T47D (cell line): ENCODE measurements around the gene ECHS1.

Experiments
- DNase-seq, 2 experiments: peaks; one replicate each; pipeline versions ENCODE4 v3.0.0 to v3.0.0-alpha.2; 2011 to 2012; ENCODE audit warnings: low read depth in 1 of 2, low spot score in 1 of 2
- JUND ChIP-seq: IDR thresholded peaks from 2 replicates; pipeline ENCODE4 v1.6.1; 2012; ENCODE audit warnings: low read depth
- in situ Hi-C: cut with HindIII; loops from 2 replicates; pipeline ENCODE4 v1.10.0; 2016; ENCODE audit warnings: low sequenced_read_pairs, low pct_unique_long_range_greater_than_20kb

Gene ECHS1

DNA sequence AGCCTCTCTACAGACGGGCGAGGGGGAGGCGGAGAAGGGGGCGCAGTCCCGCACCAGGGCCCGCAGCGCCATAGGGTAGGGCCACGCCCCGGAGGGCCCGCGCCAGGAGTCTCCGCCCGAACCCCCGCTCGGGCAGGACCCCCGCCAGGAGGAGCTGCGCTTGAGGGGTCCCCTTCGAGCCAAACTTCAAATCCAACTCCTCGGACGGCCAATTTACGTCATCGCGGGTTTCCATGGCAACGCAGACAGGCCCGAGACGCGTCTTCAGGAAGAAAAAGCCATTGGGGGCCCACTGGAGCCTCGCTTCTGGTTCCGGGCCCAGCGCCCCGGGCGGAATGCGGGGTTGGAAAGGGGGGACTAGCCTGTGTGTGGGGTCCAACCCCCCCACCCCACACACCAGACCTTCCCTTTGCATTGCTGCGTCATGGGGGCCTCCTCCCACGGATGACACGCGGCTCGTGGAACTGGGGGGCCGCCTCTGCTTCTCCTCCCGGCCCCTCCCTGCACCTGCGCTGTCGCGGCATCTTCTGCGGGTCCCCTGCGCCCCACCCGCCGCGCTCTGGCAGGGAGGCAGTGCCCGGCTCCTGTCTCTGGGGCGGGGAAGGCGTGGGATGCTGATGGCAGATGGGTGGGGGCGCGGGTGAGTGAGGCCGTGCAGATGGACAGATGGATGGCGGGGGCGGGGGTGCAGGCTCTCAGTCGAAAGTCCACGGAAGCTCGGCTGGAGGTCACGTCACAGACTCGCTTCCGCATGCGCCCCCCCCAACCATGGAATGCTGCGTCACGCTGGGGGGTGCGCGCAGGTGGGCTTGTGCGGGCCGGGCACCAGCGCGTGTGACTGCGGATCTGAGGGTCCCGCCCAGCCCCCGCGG lies 37.7 kb downstream of the ECHS1 start:
- no peak for DNase-seq
- in situ Hi-C loops: no loop called here
- TF ChIP-seq JUND: no peak

DNA sequence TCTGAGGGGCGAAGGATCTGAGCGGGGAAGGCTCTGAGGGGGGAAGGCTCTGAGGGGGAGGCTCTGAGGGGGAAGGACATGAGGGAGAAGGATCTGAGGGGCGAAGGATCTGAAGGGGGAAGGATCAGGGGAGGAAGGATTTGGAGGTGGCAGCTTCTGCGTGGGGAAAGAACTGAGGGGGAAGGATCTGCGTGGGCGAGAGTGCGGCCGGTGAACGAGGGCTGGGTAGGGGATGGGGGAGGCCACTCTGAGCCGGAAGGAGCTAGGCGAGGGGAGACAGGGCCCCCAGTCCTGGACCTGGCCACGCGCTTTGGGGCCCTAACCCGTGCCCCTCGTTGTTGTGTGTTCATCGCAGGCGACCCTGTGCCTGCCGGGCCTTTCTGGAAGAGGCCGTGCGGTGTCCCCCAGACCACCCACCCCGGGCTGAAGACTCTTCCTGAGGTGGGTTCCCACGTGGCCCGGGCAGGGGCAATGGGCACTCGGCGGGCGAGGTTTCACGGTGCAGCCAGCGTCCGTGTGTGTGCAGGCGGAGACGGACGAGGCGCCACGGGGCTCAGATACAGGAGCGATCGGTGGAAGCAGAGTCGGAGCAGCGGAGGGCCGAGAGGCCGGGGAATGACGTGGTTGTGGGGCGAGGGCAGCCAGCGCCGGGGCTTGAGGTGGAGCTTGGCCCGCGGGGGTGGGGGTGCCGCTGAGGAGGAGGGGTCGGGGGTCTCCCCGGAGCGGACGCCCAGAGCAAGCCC lies 38.5 kb downstream of the ECHS1 start:
- no peak for DNase-seq
- in situ Hi-C loops: no loop called here
- TF ChIP-seq JUND: no peak

DNA sequence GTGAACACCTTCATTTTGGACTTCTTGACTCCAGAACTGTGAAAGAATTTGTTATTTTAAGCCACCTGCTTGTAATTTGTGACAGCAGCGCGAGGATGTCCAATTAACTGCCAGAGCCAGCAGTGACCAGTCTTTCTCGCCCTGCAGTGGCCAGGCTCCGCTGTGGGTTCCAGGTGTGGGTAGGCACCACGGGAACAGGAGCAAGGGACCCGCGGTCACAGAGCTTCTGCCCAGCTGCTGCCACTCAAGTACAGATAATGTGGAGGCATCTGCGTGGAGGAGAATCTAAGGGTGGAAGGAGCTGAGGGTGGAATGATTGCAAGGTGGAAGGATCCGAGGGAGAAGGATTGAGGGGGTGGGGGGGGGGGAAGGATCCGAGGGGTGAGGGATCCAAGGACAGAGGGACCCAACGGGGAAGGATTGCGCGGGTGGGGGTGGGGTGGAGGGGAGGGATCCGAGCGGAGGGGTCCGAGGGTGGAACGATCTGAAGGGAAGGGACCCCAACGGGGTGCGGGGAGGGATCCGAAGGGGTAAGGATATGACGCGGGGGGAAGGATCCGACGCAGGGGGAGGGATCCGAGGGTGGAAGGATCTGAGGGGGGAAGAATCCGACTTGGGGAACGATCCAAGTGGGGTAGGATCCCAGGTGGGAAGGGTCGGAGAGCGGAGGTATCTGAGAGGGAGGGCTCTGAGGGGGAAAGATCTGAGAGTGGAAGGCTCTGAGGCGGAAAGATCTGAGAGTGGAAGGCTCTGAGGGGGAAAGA lies 40.0 kb downstream of the ECHS1 start:
- in situ Hi-C loops: no loop called here
- no peak for DNase-seq
- TF ChIP-seq JUND: no peak

DNA sequence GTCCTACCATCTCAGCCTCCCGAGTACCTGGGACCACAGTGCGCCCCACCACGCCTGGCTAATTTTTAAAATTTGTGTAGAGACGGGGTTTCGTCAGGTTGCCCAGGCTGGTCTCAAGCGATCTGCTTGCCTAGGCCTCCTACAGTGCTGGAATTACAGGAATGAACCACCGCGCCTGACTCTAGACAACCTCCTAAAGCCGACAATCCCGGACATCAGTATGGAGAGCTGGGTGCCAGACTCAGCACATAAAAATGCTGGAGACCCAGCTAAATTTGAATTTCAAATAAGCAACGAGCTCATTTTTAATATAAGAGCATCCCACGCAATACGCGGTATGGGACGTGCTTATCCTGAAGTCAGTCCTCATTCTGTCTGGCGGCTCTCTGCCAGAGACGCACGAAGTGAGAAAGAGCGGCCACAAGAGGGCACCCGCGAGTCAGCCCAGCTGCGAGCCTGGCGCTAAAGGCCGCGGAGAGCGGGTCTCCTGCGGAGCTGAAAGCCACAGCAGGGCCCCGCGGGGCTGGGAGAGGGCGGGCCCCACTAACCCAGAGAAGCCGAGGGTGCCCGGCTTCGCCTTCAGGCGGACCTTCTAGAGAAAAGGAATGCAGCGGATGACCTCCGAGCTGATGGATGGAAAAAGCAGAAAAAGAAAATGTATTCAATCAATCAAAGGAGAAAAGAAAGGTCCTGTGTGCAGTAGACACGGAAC lies 43.5 kb downstream of the ECHS1 start:
- no peak for TF ChIP-seq JUND
- DNase-seq: peak; percentile 84 to 92
- in situ Hi-C loops: no loop called here

DNA sequence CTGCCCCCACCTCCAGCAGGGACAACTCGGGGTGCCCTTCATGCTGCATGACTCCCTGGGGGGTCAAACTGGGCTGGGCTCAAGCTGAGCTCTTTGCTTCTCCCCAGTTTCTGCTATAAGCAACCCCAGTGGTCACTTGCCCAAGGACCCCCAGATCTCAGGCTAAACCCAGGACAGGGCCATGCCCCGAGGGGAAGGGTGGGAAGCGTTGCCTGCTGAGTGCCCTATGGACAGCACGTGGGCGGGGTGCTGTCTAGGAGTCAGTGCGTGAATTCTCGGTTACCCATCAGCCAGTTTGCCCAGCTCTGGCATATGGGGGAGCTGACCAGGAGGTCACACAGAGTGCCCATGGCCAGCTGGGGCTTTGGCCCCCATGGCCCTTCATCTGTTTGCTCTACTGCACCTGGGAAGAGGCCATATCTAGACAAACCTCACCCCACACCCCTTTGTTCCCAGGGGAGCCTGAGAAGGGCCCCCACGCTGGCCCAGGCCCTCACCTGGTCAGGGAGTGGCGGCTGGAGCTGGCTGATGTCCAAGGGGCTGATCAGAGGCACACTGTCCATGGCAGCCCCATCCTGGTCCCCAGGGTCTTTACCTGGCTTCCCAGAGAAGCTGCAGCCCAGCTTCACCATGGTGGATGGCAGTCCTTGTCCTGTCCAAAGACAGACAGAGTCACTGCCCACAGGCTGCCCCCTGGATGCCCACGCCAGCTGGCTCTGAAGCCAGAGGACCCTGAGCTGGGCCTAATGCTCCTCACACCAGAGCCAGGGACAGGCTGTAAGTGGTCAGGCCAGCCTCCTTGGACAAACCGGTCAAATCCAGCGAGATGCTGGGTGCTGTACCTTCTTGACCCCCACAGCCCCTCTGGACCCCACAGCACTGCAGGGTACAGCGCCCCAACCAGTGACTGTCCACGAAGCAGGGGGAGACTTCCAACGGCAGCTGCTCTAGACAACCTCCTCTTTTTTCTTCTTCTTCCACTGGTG lies 44.5 kb downstream of the ECHS1 start:
- TF ChIP-seq JUND: no peak
- in situ Hi-C loops: no loop called here
- no peak for DNase-seq

DNA sequence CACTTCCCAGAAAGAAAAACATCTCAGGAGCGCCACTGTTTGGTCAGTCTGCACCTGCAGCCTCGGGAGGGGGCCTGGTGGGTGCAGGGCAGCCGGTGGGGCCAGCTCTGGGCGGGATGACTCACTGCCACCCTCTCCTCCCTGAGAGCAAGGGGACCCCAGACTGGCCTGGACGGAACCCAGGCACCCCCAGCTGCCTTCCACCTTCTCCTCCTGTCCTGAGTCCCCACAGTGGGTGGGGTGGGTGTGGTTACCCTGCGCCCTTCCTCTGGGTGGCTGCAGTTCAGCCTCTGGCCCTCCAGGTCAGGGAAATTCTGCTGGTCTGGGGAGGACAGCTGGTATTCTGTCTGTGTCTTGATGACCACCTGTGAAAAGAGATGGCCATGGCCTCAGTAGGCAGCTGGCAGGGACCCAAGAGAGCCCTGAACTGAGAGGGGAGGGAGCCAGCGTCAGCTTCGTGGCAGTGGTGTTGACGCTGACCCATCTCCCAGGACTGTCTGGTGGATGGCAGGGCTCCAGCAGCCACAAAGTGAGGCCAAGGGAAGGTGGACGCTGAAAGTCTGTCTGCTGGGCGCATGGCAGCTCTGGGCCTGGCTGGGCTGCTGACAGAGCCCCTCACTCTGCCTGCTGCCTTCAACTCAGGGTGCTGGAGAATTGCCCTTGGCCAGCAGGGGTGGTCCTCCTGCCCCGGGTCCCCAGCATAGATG lies 45.4 kb downstream of the ECHS1 start:
- in situ Hi-C loops: no loop called here
- TF ChIP-seq JUND: no peak
- no peak for DNase-seq

DNA sequence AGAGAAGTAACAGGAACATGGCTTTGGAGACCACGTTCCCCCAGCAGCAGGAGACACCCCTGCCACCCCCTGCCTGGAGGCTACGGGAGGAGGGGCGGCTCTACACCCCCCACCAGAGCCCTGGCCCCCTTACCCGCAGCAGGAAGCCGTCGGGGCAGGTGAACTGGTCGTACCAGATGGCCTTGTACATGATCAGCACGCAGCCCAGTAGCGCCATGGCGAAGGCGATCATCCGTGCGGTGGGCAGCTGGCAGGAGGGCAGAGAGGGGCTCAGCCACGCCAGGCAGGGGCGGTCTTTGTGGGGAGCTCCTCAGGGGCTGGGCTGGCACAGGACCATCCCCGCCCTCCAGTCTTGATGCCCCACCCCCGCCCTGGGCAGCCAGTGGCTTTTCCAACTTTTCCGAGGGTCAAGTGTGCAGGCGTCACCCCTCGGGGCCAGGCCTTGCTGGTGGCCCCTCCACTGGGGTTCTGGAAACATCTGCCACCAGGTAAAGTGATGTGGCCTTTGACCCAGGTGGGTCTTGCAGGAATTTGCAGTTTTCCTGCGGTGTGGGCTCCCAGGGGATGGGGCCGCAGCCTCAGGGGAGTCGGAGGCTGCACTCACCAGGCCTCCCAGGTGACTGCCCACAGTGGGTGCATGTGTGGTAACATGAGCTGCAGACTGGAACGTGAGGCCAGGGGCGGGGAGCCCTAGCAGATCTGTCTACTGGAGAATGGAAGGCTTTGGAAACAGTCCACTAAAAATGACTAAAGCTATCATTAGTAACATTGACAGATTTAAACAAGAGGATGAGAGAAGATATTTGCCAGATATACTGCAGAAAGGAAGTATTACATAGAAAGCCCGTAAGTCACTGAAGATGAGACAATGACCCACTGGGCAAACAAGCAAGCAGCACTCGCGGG lies 46.2 kb downstream of the ECHS1 start:
- in situ Hi-C loops: no loop called here
- no peak for DNase-seq
- TF ChIP-seq JUND: no peak

DNA sequence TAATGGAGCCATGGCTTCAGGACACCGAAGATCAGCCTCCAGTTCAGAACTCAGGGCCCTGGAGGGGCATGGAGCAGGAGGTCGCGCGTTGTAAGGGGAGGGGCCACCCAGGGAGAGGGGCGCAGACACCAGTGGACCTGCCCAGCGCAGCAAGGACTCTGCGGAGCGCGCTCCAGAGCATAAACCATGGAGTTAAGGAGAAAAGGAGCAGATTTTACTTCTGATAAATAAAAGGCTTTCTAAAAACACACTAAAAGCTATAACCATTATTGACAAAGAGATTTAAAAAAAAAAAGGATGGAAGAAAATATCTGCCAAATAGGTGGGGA lies 47.0 kb downstream of the ECHS1 start:
- no peak for TF ChIP-seq JUND
- in situ Hi-C loops: no loop called here
- DNase-seq: no peak

DNA sequence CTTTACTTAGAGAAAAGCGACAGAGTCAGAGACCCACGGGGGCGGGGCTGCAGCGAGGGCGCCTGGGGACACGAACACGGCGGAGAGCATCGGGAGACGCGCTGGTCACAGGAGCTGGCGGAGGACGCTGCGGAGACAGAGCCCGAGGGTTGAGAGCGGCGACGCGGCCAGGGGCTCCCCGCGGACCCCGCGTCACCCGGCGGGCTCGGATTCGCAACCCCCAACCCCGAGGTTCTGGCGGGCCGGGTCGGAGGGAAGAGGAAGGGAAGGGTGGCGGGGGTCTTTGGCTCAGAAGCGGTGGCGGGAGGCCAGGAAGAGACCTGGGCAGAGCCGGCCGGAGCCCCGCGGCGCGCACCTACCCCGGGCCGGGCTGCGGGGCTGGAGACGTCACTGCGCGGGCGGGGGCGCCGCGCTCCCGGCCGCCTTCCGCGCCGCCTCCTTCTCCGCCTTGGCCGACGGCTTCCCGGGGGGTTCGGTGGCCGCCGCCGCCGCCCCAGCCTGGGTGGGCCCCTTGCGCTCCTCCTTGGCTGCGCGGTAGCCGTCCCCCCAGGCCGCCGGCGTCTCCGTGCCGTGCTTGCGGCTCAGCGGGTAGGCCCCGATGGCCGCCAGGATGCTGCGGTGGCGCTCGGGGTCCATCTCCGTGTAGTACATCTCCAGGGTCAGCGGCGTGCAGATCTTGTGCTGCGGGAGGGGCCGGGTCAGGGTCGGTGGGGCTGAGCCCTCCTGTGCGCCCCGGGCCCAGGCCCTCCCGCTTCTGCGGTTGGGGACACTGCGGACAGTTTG lies 47.5 kb downstream of the ECHS1 start:
- no peak for DNase-seq
- in situ Hi-C loops: no loop called here
- no peak for TF ChIP-seq JUND
